Right lobe of liver (tissue), 4 donors: Measurements from ENCODE around the gene PRR29.

Experiments used
- CTCF ChIP-seq, 4 donors: fragments of 200-600 bp in 3 of 4; fragments of 450-650 bp in 1 of 4; IDR thresholded peaks; one replicate each; pipeline versions ENCODE4 v1.5.1 to v1.8.0; 2016 to 2022; ENCODE audit warnings: antibody characterized with exemption in 4 of 4, mild to moderate bottlenecking in 2 of 4
- POLR2A ChIP-seq: fragments of 450-650 bp; IDR thresholded peaks from one replicate; pipeline ENCODE4 v1.6.1; 2017; ENCODE audit warnings: antibody characterized with exemption, mild to moderate bottlenecking
- donor health status: DM: no; HTN: no; CAD: no.
- donor health status: DM: no; HTN: no; CAD: no.
- donor health status: DM: no; HTN: yes; CAD: no.

GRCh38 chr17:63991611-63992010 is 6.5 kb upstream of the PRR29 start:
- no peak for TF ChIP-seq CTCF (IDR thresholded peaks at IDR 0.05)
- TF ChIP-seq POLR2A = no peak
